ENCODE data around the gene POLK. TPM values are rescaled to one million over a fixed set of nuclear protein-coding genes. Genes with fewer than 3 reads are reported as not detected.

The POLK gene
- total and polyA plus RNA-seq, 2 of the 8 experiments (the other 6 are each of a cell fraction or from before 2014, with no cell fraction given): 2.0 to 9.0 TPM

GRCh38 chr5:75481024-75481423 is 30.7 kb upstream of the POLK start:
- no peak overlapping the region for H2AK5ac ChIP-seq (ENCODE audit: low read depth, low read length)
- H2BK5ac ChIP-seq (ENCODE audit: low read depth, low read length): no peak overlapping the region
- H4K20me1 ChIP-seq (replicated peaks in 1 of 2; ENCODE audit: control insufficient read depth in 1 of 2, insufficient read depth in 2 of 2, low read length in 2 of 2): peaks cover 2 to 4% of the 10 kb centered on the region in 2 experiments
- no peaks in the 10 kb centered on the region for H3K23me2 ChIP-seq (ENCODE audit: low read depth, low read length)
- no peak overlapping the region for H2BK15ac ChIP-seq (ENCODE audit: low read length)
- no peak overlapping the region for H3K18ac ChIP-seq (ENCODE audit: extremely low read depth, low read length)
- H4K91ac ChIP-seq (replicated peaks; ENCODE audit: insufficient read length, low read length): no peak overlapping the region
- no peak overlapping the region for H2BK20ac ChIP-seq (ENCODE audit: low read length)
- H3K9ac ChIP-seq (replicated peaks in 1 of 4; ENCODE audit: extremely low read depth in 1 of 4, low read depth in 3 of 4, low read length in 3 of 4): no peak overlapping the region
- no peak overlapping the region for H3K4me3 ChIP-seq (ENCODE audit: extremely low read depth in 1 of 4, insufficient read depth in 2 of 4, low read depth in 3 of 4, low read length in 4 of 4)
- H3K56ac ChIP-seq (replicated peaks; ENCODE audit: insufficient read length, low read depth, low read length): no peak overlapping the region
- POLR2A ChIA-PET (ENCODE audit: partially characterized antibody): no interaction called here
- no peak overlapping the region for H4K5ac ChIP-seq (ENCODE audit: insufficient read length, low read depth, low read length)
- no peak overlapping the region for H3K14ac ChIP-seq (ENCODE audit: insufficient read length)
- no peaks in the 10 kb centered on the region for H3K9me3 ChIP-seq (ENCODE audit: insufficient read depth in 2 of 2, low read depth in 1 of 2, low read length in 1 of 2)
- H4K8ac ChIP-seq (ENCODE audit: extremely low read depth, insufficient read depth, low read length): no peak overlapping the region
- FAIRE-seq: no peak
- H3K79me2 ChIP-seq (ENCODE audit: control insufficient read depth in 1 of 2, insufficient read depth in 2 of 2, low read length in 2 of 2): peaks cover 0 to 71% of the 10 kb centered on the region in 2 experiments; a peak in 2 of 4 replicates
- no peak for DNase-seq (ENCODE audit: low read depth in 1 of 2, low spot score in 2 of 2)
- H3K27me3 ChIP-seq (replicated peaks in 1 of 4; ENCODE audit: control insufficient read depth in 3 of 4, extremely low read depth in 1 of 4, insufficient read depth in 3 of 4, low read length in 3 of 4): no peaks in the 10 kb centered on the region
- H2AFZ ChIP-seq (ENCODE audit: low read length): no peak overlapping the region
- H3K4me1 ChIP-seq (replicated peaks in 1 of 4; ENCODE audit: control insufficient read depth in 3 of 4, insufficient read depth in 4 of 4, low read length in 3 of 4): peaks cover 3 to 17% (median 10%) of the 10 kb centered on the region in 4 experiments; a peak in 5 of 7 replicates
- H3K27ac ChIP-seq (ENCODE audit: low read depth, low read length): no peak overlapping the region
- H3K4ac ChIP-seq (replicated peaks; ENCODE audit: insufficient read length, low read depth, low read length): no peak overlapping the region
- no peaks in the 10 kb centered on the region for H3K36me3 ChIP-seq (ENCODE audit: control insufficient read depth in 2 of 4, insufficient read depth in 4 of 4, low read length in 3 of 4)
- H3K4me2 ChIP-seq (ENCODE audit: insufficient read depth in 1 of 2, low read depth in 2 of 2, low read length in 2 of 2): no peak overlapping the region
- no peak overlapping the region for H2BK120ac ChIP-seq (replicated peaks; ENCODE audit: low read depth, low read length)
- H3K23ac ChIP-seq (ENCODE audit: insufficient read length): no peak overlapping the region
- peak overlapping the region; percentile 54; the same call in 1 of the 2 replicates for H2BK12ac ChIP-seq (ENCODE audit: low read depth, low read length)
- H3K79me1 ChIP-seq (ENCODE audit: low read depth, low read length): peaks cover 11% of the 10 kb centered on the region
- TF ChIP-seq, protein P1, sequence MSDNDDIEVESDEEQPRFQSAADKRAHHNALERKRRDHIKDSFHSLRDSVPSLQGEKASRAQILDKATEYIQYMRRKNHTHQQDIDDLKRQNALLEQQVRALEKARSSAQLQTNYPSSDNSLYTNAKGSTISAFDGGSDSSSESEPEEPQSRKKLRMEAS (IDR thresholded peaks at IDR 0.05): no peak
- TF ChIP-seq MAFK (IDR thresholded peaks at IDR 0.05; ENCODE audit: low read depth, low read length) (no peak), TEAD4 (IDR thresholded peaks at IDR 0.05; ENCODE audit: low read depth, low read length) (no peak), NANOG (IDR thresholded peaks at IDR 0.05; ENCODE audit: insufficient read depth, low read depth, low read length, poor library complexity, severe bottlenecking) (no peak), NRF1 (IDR thresholded peaks at IDR 0.05; ENCODE audit: low read depth, low read length) (no peak), ZNF274 (IDR thresholded peaks at IDR 0.05; ENCODE audit: borderline replicate concordance, extremely low read depth, low read length) (no peak), CBX5 (IDR thresholded peaks at IDR 0.05; ENCODE audit: low read depth, low read length) (no peak), POLR2A (IDR thresholded peaks at IDR 0.05; ENCODE audit: control extremely low read depth in 1 of 2, low read depth in 2 of 2, low read length in 2 of 2) (no peak), RAD21 (IDR thresholded peaks at IDR 0.05 in 1 of 2, conservative IDR thresholded peaks at IDR 0.05 in 1 of 2; ENCODE audit: low read depth in 2 of 2, low read length in 2 of 2) (no peak)
- CTCF ChIA-PET (ENCODE audit: partially characterized antibody): no interaction called here
- WGBS, 2 experiments (ENCODE audit: extremely low coverage in 1 of 2, insufficient coverage in 1 of 2, insufficient read length in 1 of 2, insufficient replicate concordance in 2 of 2, low coverage in 1 of 2, low lambda C conversion rate in 2 of 2, missing lambda C conversion rate in 1 of 2): 84% methylated on average over 4 of the region's 4 CpGs; no CpG with 5 or more reads in 1 of the 2 experiments
